Osteoblast (primary cell): ENCODE data around the gene LZTS2. TPM values are rescaled to one million over a fixed set of nuclear protein-coding genes. Genes with fewer than 3 reads are reported as not detected.
A peak's percentile ranks its signal among the peaks of the same experiment; 100 is the strongest.

ENCODE experiments used
- DNase-seq: peaks from one replicate; pipeline ENCODE4 v3.0.0; 2011; ENCODE audit warnings: low spot score, mixed read lengths; ENCODE audit not compliant: insufficient read length; ENCODE audit errors: missing footprints
- H2AFZ ChIP-seq: 2 replicates; pipeline ENCODE4 v1.6.0; 2011; ENCODE audit warnings: mild to moderate bottlenecking, low read length
- H3K27ac ChIP-seq: 2 replicates; pipeline ENCODE4 v1.5.1; 2011; ENCODE audit warnings: mild to moderate bottlenecking, low read depth, low read length, moderate library complexity
- H3K27me3 ChIP-seq: 2 replicates; pipeline ENCODE4 v1.6.0; 2012; ENCODE audit warnings: mild to moderate bottlenecking, control low read depth, inconsistent platforms, low read length, moderate library complexity; ENCODE audit not compliant: insufficient read depth
- H3K36me3 ChIP-seq: 2 replicates; pipeline ENCODE4 v1.5.1; 2011; ENCODE audit warnings: mild to moderate bottlenecking, low read length, control low read depth, moderate library complexity; ENCODE audit not compliant: insufficient read depth
- H3K4me1 ChIP-seq: 2 replicates; pipeline ENCODE4 v1.5.1; 2011; ENCODE audit warnings: mild to moderate bottlenecking, low read length, control low read depth, moderate library complexity; ENCODE audit not compliant: insufficient read depth
- H3K4me2 ChIP-seq: 2 replicates; pipeline ENCODE4 v1.6.0; 2011; ENCODE audit warnings: mild to moderate bottlenecking, low read length; ENCODE audit not compliant: insufficient read depth
- H3K4me3 ChIP-seq: fragments of 200-600 bp; sonication (generic); 3 replicates; pipeline ENCODE4 v1.5.1; 2012; ENCODE audit warnings: mild to moderate bottlenecking, low read length, inconsistent platforms; ENCODE audit not compliant: insufficient read depth
- H3K79me2 ChIP-seq: 2 replicates; pipeline ENCODE4 v1.6.0; 2012; ENCODE audit warnings: mild to moderate bottlenecking, low read length, control low read depth, inconsistent platforms; ENCODE audit not compliant: insufficient read depth
- H3K9me3 ChIP-seq: 2 replicates; pipeline ENCODE4 v1.5.1; 2011; ENCODE audit warnings: low read depth, low read length, control low read depth
- H4K20me1 ChIP-seq: 2 replicates; pipeline ENCODE4 v1.6.0; 2012; ENCODE audit warnings: mild to moderate bottlenecking, low read length, control low read depth; ENCODE audit not compliant: insufficient read depth
- total RNA-seq: library from RNA; depleted of rRNA; stranded (reverse); fragments of >200 nt; gene quantifications from 2 replicates; pipeline ENCODE4 v1.2.3, GENCODE V29; 2012
- TF ChIP-seq, protein P1 (sequence below): IDR thresholded peaks from 2 replicates; pipeline ENCODE4 v1.5.1; 2011; ENCODE audit warnings: mild to moderate bottlenecking, low read depth, low read length, moderate library complexity; ENCODE audit errors: extremely low read depth

Gene LZTS2
- total RNA-seq, 1 donor: 127 TPM

GRCh38 chr10:101011517-101012423 is 12.2 kb downstream of the LZTS2 start:
- Histone ChIP-seq H3K27me3 (no peaks in the 10 kb centered on the region), H4K20me1 (peaks cover 5% of the 10 kb centered on the region), H3K27ac (no peak overlapping the region), H3K4me3 (no peak overlapping the region), H3K9me3 (no peaks in the 10 kb centered on the region), H3K79me2 (no peaks in the 10 kb centered on the region), H3K4me2 (no peak overlapping the region), H3K4me1 (peaks cover 36% of the 10 kb centered on the region), H2AFZ (no peak overlapping the region), H3K36me3 (peaks cover 4% of the 10 kb centered on the region)
- peak; percentile 93 for DNase-seq
- TF ChIP-seq, protein P1, sequence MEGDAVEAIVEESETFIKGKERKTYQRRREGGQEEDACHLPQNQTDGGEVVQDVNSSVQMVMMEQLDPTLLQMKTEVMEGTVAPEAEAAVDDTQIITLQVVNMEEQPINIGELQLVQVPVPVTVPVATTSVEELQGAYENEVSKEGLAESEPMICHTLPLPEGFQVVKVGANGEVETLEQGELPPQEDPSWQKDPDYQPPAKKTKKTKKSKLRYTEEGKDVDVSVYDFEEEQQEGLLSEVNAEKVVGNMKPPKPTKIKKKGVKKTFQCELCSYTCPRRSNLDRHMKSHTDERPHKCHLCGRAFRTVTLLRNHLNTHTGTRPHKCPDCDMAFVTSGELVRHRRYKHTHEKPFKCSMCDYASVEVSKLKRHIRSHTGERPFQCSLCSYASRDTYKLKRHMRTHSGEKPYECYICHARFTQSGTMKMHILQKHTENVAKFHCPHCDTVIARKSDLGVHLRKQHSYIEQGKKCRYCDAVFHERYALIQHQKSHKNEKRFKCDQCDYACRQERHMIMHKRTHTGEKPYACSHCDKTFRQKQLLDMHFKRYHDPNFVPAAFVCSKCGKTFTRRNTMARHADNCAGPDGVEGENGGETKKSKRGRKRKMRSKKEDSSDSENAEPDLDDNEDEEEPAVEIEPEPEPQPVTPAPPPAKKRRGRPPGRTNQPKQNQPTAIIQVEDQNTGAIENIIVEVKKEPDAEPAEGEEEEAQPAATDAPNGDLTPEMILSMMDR: peak; percentile 46

DNA sequence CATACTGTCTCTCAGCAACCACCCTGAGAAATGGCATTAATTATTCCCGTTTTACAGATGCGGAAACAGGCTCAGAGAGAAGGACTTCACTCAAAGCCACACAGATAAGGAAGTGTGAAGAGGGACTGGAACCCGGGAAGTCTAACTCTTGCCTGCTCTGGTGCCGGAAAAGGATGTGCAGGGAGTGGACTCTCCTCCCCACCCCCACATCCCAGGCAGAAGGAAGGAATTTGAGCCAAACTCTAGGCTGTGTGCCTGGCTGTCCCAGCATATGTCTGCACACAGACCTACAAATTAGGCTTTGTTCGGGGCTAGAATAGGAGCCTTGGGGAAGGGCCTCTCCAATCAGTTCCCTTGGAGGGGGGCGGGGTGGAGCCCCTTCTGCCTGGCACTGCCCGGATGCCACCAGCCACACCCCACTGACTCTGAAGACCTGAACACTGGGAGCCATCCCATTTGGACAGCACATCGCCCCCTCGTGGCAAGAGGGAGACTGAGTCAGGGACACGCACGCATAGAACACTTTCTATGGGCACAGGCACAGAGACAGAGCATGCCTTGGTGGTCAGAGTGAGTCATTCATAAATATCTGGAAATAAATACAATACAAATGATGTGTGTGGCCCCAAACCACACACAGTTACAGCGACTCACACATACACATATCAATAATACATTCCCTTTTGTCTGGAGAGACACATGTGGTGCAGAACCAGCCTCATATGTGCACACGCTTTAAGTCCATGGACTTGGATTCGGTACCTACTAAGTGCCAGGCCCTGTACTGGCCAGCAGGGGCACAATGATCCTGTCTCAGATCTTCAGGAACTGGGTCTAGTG is 13.1 kb downstream of the LZTS2 start:
- TF ChIP-seq, protein P1: peak; percentile 97
- Histone ChIP-seq H3K9me3 (no peaks in the 10 kb centered on the region), H3K4me2 (peak overlapping the region; percentile 69), H3K4me3 (peak overlapping the region; percentile 9), H3K36me3 (no peaks in the 10 kb centered on the region), H3K27me3 (no peaks in the 10 kb centered on the region), H3K79me2 (no peaks in the 10 kb centered on the region), H2AFZ (peak overlapping the region; percentile 66), H4K20me1 (no peaks in the 10 kb centered on the region), H3K27ac (peak overlapping the region; percentile 45), H3K4me1 (peaks cover 32% of the 10 kb centered on the region)
- DNase-seq: peak; percentile 99

GRCh38 chr10:101013365-101013825 is 13.8 kb downstream of the LZTS2 start:
- peak overlapping the region; percentile 45 for H3K27ac ChIP-seq
- no peak overlapping the region for H2AFZ ChIP-seq
- no peaks in the 10 kb centered on the region for H4K20me1 ChIP-seq
- H3K79me2 ChIP-seq: no peaks in the 10 kb centered on the region
- TF ChIP-seq, protein P1: no peak
- H3K4me3 ChIP-seq: peak overlapping the region; percentile 9
- H3K36me3 ChIP-seq: no peaks in the 10 kb centered on the region
- H3K27me3 ChIP-seq: no peaks in the 10 kb centered on the region
- DNase-seq: no peak
- H3K9me3 ChIP-seq: no peaks in the 10 kb centered on the region
- H3K4me1 ChIP-seq: peaks cover 27% of the 10 kb centered on the region
- H3K4me2 ChIP-seq: peak overlapping the region; percentile 69
